Measurements from ENCODE around the gene JAG2.

DNA sequence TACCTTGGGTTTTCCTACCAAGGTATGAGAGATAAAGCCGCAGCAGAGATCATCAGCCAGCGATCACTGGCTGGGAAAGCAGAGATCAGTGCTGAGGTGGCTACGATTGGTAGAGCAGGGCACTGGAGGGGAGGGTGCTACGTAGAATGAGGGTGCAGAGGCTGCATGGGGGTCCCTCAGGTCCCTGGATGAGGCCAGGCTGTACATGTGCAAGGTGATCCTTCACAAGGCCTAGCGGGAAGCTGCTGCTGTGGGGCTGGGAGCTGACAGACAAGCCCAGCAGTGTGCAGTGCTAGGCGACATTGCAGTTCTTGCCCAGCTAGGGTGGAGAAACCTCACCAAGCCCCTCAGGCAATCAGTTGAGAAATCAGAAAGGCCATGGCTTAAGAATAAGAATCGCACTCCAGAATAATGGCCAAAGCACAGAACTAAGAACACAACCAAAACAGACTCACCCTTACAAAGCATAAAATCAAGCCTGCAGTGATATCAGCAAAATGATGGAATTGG is 66.2 kb downstream of the JAG2 start:
- TF ChIP-seq, protein P1, sequence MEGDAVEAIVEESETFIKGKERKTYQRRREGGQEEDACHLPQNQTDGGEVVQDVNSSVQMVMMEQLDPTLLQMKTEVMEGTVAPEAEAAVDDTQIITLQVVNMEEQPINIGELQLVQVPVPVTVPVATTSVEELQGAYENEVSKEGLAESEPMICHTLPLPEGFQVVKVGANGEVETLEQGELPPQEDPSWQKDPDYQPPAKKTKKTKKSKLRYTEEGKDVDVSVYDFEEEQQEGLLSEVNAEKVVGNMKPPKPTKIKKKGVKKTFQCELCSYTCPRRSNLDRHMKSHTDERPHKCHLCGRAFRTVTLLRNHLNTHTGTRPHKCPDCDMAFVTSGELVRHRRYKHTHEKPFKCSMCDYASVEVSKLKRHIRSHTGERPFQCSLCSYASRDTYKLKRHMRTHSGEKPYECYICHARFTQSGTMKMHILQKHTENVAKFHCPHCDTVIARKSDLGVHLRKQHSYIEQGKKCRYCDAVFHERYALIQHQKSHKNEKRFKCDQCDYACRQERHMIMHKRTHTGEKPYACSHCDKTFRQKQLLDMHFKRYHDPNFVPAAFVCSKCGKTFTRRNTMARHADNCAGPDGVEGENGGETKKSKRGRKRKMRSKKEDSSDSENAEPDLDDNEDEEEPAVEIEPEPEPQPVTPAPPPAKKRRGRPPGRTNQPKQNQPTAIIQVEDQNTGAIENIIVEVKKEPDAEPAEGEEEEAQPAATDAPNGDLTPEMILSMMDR (IDR thresholded peaks at IDR 0.05), result no peak
- no peak for TF ChIP-seq POLR2A (IDR thresholded peaks at IDR 0.05)

Measured in esophagus squamous epithelium (tissue), 4 donors.